Measurements from ENCODE around the gene APBB2.

DNA sequence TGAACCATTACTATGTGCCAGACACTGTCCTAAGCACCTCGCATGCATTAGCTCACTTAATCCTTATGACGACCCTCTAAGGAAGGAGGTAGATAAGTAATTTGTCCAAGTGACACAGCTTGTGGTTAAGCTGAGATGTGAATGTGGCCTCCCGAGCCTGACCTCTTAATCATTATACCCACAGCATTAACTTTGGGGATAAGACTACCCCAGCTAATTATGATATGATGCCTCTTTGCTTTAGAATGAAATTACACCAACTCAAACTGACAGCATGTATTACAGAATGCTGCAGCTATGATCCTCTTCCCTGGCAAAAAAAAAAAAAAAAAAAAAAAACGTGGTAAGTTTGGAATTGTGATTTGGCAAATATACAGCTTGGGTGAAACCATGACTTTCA lies 53.5 kb downstream of the APBB2 start:
- no peak for TF ChIP-seq POLR2A (IDR thresholded peaks at IDR 0.05)
- TF ChIP-seq, protein P1, sequence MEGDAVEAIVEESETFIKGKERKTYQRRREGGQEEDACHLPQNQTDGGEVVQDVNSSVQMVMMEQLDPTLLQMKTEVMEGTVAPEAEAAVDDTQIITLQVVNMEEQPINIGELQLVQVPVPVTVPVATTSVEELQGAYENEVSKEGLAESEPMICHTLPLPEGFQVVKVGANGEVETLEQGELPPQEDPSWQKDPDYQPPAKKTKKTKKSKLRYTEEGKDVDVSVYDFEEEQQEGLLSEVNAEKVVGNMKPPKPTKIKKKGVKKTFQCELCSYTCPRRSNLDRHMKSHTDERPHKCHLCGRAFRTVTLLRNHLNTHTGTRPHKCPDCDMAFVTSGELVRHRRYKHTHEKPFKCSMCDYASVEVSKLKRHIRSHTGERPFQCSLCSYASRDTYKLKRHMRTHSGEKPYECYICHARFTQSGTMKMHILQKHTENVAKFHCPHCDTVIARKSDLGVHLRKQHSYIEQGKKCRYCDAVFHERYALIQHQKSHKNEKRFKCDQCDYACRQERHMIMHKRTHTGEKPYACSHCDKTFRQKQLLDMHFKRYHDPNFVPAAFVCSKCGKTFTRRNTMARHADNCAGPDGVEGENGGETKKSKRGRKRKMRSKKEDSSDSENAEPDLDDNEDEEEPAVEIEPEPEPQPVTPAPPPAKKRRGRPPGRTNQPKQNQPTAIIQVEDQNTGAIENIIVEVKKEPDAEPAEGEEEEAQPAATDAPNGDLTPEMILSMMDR (IDR thresholded peaks at IDR 0.05): no peak
